Stimulated activated CD4-positive, alpha-beta T cell treated with anti-CD3 and anti-CD28 coated beads, Interleukin-1b, Interleukin-23, amount 100 ng/mL, for 4 hours (primary cell): ENCODE data around the gene UMAD1.

Experiments
- DNase-seq, 2 donors: peaks; one replicate each; pipeline ENCODE4 v3.0.0-alpha.2; 2020; ENCODE audit warnings: low read depth in 2 of 2

The UMAD1 gene

DNA sequence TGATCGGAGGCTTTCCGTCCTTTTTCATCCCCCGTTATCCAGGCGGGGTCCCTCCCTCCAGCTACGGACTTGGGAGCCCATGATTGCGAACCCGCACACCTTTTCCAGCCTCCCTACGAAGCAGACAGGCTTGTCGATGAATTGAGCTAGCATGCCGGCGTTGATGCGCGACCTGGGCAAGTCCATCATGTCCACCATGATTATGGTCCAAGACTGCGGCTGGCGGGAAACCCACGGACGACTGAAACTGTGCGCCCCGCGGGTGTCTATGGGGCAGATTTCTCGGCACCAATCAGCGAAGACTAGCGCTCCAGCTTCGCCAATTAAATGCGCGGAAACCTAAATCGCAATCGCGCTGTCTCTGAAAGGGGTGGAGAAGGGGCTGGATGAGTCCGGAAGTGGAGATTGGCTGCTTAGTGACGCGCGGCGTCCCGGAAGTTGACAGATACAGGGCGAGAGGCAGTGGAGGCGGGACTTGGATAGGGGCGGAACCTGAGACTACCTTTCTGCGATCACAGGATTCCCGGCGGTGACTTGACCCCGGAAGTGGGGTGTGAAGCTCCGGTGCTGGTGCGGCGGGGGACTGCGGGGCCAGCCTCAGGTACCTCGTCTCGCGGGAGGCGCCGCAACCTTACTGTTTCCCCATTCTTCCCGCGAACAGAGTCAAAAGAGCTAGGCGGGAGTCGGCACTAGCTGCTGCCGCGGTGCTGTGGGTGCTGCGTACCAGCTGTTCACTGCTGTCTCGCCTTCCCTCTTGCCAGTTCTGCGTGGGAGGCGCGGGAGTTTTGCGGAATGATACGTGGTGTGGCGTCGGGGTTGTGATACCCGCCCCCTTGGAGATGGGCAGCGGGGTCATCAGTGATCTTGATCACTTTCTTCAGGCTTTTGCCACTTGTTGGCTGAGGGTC lies at the start of gene UMAD1:
TSS of gene UMAD1 (plus strand) at position 532 of the 908 bp plus-strand sequence. CDS start 32,620 bp downstream, outside the sequence.
- peak; percentile 87 to 95 for DNase-seq

DNA sequence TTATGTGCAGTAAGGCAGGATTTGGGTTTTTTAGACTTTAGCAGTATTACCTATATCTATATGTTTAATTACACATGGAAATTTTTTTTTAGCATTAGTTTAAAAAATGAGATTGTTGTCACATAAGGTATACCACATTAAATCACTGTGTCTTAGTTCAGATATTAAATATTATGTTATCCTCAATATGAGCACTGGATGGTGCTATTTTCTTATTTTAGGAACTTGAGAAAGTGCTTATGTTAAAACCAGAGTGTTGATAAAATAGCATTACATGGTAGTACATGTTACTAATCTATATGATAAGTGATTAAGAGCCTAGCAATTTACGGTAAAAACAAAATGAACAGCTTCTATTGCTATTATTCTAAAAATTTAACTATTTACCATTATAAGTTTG lies 45.1 kb upstream of the UMAD1 start:
- DNase-seq: no peak

- DNase-seq: no peak
These were observed 44.4 kb upstream of the UMAD1 start for GRCh38 chr7:7596176-7596575.

DNA sequence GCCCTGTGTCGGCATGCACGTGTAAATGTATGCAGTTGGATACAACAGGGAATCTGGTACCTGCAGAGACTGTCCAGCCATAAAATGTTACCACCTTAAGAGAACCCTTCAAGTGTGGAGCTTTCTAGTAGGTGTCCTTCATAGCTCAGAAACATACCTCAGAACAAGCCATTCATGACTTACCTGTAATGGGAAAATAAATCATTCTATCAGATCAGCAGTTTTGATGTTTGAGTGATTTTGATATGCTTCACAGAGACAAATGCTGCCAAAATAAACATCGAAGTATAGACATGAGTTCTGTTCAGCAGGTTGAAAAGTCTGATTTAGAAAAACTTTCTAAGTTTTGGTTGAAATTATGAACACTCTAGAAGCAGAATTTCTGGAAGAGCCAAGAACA lies 33.5 kb upstream of the UMAD1 start:
- no peak for DNase-seq

DNA sequence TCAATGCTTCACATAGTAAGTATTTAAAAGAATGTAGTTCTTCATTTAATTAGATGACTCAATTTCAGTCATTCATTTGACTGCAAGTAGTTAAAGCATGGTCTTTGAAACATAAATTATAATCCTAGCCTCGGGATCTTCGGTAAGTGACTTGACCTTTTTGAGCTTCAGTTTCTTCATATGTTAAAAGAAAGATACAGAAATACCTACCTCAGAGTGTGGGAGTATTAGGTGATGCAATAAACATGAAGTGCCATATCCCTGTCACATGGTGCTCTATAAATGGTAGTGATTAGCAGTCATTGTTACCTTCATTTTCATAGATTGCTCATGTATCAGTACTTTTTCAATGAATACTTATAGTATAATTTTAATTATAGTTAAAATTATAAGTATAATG lies 31.2 kb upstream of the UMAD1 start:
- no peak for DNase-seq

GRCh38 chr7:7612519-7612918 lies 28.0 kb upstream of the UMAD1 start:
- no peak for DNase-seq

DNA sequence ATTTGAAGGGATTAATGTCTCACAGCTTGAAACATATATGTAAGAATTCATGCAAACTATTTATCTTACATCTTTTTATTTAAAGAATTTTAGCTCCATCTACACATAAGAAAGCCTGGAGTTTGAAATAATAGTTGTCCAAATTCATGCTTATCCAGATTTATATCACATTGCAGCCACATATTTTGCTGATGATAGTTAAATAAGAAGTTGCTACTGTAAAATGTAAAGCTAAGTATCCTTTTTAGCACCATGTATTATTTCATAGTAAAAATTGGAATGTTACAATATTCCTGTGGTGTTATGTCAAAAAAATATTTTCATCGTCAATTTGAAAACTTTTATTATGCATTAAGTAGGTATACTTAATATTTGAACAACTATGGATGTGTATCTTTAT lies 27.3 kb upstream of the UMAD1 start:
- DNase-seq: no peak

DNA sequence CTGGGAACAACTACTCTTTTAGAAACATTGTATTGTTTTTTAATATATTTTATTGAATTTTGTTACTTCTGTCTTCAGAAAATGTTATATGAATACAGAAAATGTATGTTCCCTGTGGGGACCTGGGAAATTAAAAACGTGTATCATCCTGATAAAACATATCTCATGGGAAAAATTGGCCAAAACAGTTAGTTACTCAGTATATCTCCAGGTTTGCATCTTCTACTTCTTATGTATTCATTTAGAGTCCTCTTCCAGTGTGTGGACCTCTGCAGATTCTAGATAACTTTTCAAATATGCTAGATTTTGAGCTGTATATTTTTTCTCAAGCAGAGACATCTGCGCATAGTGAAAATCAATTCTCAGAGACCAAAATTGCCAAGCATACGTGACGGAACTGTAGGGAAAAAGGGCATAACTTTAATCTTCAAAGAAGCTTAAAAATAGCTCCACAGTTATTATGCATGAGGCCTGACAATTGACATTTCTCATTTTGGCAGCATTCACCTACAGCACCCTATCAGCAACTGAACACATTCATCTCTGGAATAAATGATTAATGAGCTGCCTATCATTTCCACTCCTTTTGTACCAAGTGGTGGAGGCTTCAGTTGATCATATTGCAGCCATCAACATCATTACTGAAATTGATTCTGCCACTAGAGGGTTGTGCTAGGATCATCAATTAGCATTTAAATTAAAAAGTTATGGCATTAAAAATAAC lies 26.4 kb upstream of the UMAD1 start:
- no peak for DNase-seq

- no peak for DNase-seq
These were observed 23.0 kb upstream of the UMAD1 start for GRCh38 chr7:7617550-7617949.

GRCh38 chr7:7618410-7618809 lies 22.1 kb upstream of the UMAD1 start:
- DNase-seq: no peak

- DNase-seq: no peak
These were observed 20.3 kb upstream of the UMAD1 start for GRCh38 chr7:7620236-7620635.

DNA sequence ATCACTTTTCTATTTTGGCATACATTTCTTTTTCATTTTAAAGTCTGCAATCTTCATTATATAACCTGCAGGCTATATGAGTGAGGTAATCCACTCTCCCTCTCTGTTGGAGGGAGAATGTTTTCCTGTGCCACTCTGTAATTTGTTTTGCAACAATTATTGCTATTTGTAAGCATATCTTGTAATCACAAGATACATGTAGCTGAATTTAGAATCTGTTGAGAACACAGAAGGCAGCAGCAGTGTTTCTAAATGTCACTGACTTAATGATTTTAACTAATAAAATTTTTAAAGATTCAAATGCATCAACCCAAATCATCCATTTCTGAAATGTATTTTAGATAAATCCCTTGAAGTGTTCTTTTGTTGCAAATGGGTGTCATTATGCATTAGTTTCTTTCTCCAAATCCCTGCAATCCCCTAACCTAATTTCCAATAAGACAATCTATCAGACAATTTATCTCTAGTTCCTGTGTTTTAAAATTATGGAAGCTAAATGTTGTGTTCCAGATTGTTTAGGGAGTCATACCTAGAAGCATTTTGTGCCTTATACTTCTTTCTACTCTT lies 19.8 kb upstream of the UMAD1 start:
- DNase-seq: no peak

GRCh38 chr7:7628476-7628875 lies 12.1 kb upstream of the UMAD1 start:
- no peak for DNase-seq

GRCh38 chr7:7630626-7631329 lies 9.8 kb upstream of the UMAD1 start:
- DNase-seq: no peak

DNA sequence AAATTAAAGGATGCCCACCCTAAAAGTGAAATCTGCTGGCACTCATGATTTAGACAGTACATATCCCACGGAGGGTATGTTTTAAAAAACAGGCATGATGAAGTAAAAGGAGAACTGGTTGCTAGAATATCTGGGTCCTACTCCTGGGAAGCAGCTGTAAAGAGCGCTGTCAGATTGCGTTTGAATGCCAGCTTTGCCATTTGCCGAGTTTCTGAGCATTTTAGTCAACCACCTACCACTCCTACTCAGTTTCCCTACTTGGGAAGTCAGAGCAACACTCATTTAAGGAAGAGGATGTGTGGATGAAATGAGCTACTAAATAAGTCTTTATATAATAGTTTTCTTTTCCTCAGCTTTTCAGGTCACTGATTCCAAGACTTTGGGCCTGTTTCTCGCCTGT lies 1.1 kb upstream of the UMAD1 start:
- DNase-seq: no peak

GRCh38 chr7:7639847-7640220 lies 718 bp upstream of the UMAD1 start:
- peak; percentile 24 to 45 for DNase-seq

DNA sequence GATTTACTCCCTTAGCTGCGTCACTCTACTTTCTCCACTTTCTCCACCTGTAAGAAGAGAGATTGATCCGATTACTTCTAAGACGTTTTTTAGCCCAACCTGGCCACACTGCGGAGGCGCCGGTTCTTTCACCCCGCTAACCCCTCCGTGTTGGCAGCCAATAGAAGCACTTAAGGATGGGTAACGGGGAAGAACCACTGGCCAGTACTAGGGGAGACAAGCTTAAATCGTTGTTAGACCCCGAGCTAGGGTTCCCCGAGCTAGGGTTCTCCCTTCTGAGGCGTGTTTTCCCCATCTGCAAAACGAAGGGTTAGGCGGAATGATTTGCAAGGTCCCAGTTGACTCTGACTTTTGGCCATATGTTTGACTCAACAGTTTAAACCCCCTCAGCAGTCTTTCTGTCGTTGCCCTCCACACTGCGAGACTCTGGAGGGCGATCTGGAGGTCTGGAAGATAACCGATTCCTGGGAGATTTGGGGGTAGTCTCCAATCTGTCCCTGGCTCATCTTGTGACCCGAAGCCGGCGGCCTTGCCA lies 644 bp downstream of the UMAD1 start:
- DNase-seq: no peak

DNA sequence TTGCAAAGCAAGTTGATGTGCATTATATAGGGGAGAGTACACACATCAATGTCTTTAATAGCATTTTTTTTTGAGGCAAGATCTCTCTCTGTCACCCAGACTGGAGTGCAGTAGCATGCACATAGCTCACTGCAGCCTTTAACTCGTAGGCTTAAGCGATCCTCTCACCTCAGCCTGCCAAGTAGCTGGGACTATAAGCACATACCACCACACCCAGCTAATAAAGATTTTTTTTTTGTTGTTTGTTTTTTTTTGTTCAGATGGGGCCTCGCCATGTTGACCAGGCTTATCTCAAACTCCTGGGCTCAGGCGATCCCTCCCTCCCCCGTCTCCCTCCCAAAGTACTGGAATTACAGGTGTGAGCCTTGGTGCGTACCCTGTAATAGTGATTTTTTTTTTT lies 1.5 kb downstream of the UMAD1 start:
- no peak for DNase-seq

DNA sequence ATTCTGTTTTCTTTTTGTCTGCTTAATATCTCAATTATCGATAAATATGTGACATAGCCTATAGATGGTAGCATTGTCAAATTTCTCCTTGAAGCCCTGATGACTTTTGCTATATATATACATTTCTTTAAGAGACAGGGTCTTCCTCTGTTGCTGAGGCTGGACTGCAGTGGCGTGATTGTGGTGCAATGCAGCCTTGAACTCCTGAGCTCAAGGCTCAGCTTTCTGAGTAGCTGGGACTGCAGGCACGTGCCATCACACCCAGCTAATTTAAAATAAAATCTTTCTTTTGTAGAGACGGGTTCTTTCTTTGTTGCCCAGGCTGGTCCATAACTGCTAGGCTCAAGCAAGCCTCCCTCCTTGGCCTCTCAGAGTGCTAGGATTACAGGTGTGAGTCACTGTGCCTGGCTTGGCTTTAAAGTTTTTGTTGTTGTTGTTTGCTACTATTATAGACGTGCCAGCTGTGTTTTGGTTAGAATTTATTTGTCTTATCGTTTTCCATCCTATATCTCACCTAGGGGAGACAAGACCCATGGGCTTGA lies 7.0 kb downstream of the UMAD1 start:
- DNase-seq: no peak

DNA sequence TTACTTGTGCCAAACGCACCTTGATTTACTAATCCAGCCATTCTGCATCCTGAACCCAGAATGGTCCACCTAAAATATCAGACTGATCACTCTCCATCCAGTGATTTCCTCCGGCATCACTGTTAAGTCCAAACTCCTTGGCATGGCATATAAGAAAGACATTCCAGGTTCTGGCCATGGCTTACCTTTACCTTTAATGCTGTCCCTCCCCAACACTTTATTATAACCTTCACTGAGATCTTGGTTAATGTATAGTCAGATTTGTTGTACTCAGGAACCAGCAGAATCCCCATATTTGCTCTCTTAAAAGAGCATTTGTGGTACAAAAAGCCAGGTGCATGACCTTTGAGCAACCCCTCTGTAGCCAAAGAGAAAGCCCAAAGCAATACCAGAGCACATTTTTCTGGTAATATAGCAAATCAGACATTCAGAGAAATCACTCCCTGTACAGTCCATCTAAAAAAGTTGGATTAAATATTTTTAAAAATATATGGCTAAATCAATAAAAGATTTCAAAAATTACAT lies 10.2 kb downstream of the UMAD1 start:
- DNase-seq: no peak

- DNase-seq: no peak
These were observed 10.9 kb downstream of the UMAD1 start for GRCh38 chr7:7651479-7651878.
